K562 (cell line): ENCODE results near the gene CCDC194. TPM values are rescaled to one million over a fixed set of nuclear protein-coding genes. Genes with fewer than 3 reads are reported as not detected.

ENCODE experiments used
- FOXM1 ChIP-seq, 2 experiments: fragments of 450-650 bp in 1 of 2; sonication (generic) in 1 of 2; formaldehyde crosslinking in 1 of 2; IDR thresholded peaks; 2 replicates each; pipeline versions ENCODE4 v1.6.1 to v1.9.0; 2017 to 2022; ENCODE audit warnings: low read depth in 2 of 2, mild to moderate bottlenecking in 2 of 2, missing genetic modification reagents in 1 of 2, moderate library complexity in 1 of 2
- PML ChIP-seq: IDR thresholded peaks from 2 replicates; pipeline ENCODE4 v1.6.1; 2012; ENCODE audit warnings: low read length, inconsistent platforms
- RNF219 ChIP-seq: fragments of 250-450 bp; sonication (Bioruptor Pico); IDR thresholded peaks from 2 replicates; pipeline ENCODE4 v1.5.0; 2022; ENCODE audit warnings: mild to moderate bottlenecking
- SOX6 ChIP-seq: fragments of 450-650 bp; IDR thresholded peaks from 2 replicates; pipeline ENCODE4 v1.6.1; 2014; ENCODE audit warnings: mild to moderate bottlenecking
- polyA plus RNA-seq, 8 experiments: library from polyadenylated mRNA; depleted of rRNA in 4 of 8; stranded (reverse) in 5 of 8; unstranded in 3 of 8; fragments of >200 nt; fragmentation: Nextera tagmentation in 2 of 8; fragmentation: Illumina TruSeq in 1 of 8; extraction: Ambion mirVana in 2 of 8; extraction: Trizol in 1 of 8; gene quantifications; 2 replicates each; pipeline versions ENCODE4 v1.2.1 to v1.2.3, GENCODE V29; 2011 to 2014; ENCODE audit warnings: inconsistent platforms in 1 of 8, missing spikeins in 1 of 8
- total RNA-seq, 7 experiments: library from RNA; depleted of rRNA in 6 of 7; stranded (reverse); fragments of >200 nt in 6 of 7; fragmentation: Illumina TruSeq in 2 of 7; extraction: Trizol in 2 of 7; gene quantifications; 2 replicates each; pipeline versions ENCODE4 v1.2.1 to v1.2.3, GENCODE V29; 2011 to 2021; ENCODE audit warnings: low replicate concordance in 1 of 7
- TF ChIP-seq, protein P1 (sequence below): fragments of 250-450 bp; sonication (Bioruptor Pico); IDR thresholded peaks from 2 replicates; pipeline ENCODE4 v1.5.0; 2021; ENCODE audit warnings: mild to moderate bottlenecking, borderline replicate concordance
- TF ChIP-seq, protein P2 (sequence below): fragments of 150-350 bp; IDR thresholded peaks from 2 replicates; pipeline ENCODE4 v1.6.1; 2014; ENCODE audit warnings: low read depth, mild to moderate bottlenecking, low read length, borderline replicate concordance

CCDC194 gene
- total and polyA plus RNA-seq, 9 of the 15 experiments (the other 6 are each of a cell fraction or from before 2014, with no cell fraction given) = 0.13 to 1.3 (median 0.39) TPM; not detected in 3

DNA sequence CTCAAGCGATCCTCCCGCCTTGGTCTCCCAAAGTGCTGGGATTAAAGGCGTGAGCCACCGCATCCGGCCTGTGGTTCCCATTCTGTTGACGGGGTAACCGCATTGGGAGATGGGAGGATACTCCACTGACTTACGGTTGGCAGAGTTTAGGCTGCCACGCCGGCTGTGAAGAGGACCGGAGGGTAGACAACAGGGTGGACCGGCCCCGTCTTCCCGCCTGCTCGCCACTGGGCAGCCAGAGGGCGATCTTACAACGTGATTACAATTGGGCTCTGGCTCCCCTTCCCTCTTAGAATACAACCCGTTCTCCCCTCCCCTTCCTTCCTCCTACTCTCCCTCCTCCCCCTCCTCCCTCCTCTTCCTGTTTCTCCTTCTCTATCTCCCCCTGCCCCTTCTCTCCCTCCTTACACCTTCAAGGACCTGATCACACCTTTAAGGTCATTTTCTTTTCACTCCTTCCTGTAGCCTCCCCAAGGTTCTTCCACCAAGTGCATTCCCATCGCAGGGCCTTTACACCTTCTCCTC lies 957 bp upstream of the CCDC194 start (continued):
- TF ChIP-seq, protein P1, sequence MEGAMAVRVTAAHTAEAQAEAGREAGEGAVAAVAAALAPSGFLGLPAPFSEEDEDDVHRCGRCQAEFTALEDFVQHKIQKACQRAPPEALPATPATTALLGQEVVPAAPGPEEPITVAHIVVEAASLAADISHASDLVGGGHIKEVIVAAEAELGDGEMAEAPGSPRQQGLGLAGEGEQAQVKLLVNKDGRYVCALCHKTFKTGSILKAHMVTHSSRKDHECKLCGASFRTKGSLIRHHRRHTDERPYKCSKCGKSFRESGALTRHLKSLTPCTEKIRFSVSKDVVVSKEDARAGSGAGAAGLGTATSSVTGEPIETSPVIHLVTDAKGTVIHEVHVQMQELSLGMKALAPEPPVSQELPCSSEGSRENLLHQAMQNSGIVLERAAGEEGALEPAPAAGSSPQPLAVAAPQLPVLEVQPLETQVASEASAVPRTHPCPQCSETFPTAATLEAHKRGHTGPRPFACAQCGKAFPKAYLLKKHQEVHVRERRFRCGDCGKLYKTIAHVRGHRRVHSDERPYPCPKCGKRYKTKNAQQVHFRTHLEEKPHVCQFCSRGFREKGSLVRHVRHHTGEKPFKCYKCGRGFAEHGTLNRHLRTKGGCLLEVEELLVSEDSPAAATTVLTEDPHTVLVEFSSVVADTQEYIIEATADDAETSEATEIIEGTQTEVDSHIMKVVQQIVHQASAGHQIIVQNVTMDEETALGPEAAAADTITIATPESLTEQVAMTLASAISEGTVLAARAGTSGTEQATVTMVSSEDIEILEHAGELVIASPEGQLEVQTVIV (CRISPR knock-in tag) = no peak
- TF ChIP-seq FOXM1 (IDR thresholded peaks at IDR 0.05; ENCODE audit: low read depth) = no peak
- no peak for TF ChIP-seq FOXM1 (CRISPR knock-in tag; IDR thresholded peaks at IDR 0.05; ENCODE audit: low read depth)
- TF ChIP-seq, protein P2, sequence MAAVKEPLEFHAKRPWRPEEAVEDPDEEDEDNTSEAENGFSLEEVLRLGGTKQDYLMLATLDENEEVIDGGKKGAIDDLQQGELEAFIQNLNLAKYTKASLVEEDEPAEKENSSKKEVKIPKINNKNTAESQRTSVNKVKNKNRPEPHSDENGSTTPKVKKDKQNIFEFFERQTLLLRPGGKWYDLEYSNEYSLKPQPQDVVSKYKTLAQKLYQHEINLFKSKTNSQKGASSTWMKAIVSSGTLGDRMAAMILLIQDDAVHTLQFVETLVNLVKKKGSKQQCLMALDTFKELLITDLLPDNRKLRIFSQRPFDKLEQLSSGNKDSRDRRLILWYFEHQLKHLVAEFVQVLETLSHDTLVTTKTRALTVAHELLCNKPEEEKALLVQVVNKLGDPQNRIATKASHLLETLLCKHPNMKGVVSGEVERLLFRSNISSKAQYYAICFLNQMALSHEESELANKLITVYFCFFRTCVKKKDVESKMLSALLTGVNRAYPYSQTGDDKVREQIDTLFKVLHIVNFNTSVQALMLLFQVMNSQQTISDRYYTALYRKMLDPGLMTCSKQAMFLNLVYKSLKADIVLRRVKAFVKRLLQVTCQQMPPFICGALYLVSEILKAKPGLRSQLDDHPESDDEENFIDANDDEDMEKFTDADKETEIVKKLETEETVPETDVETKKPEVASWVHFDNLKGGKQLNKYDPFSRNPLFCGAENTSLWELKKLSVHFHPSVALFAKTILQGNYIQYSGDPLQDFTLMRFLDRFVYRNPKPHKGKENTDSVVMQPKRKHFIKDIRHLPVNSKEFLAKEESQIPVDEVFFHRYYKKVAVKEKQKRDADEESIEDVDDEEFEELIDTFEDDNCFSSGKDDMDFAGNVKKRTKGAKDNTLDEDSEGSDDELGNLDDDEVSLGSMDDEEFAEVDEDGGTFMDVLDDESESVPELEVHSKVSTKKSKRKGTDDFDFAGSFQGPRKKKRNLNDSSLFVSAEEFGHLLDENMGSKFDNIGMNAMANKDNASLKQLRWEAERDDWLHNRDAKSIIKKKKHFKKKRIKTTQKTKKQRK = no peak
- no peak for TF ChIP-seq PML
- peak; percentile 43; the same call in 1 of the 2 replicates for TF ChIP-seq SOX6
- no peak for TF ChIP-seq RNF219 (CRISPR knock-in tag)
